Measurements from ENCODE around the gene ELMO1.

Gene ELMO1

DNA sequence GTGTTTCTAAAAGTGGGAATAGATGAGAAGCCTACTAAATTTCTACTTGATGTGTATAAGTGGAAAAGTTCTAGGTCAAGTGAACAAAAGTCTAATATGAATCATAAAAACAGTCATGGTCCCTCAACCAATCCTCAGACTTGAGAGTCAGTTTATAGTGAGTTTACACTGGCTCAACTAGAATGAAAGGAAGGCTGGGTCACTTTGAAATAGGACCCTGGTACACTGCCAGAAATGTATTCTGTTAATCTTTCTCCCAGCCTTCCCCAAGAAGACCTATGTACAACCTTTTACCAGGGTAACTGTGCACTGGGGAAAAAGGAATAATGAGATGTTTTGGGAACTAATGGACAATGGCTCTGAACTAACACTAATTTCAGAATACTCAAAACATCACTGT is 17.3 kb downstream of the ELMO1 start:
- no peak for TF ChIP-seq CTCF (IDR thresholded peaks at IDR 0.05; ENCODE audit: control extremely low read depth, extremely low read depth, low read depth, missing control alignments)
- no peak for DNase-seq (ENCODE audit: extremely low spot score)
- CTCF ChIA-PET = no interaction called here
- POLR2A ChIA-PET = no interaction called here

- ChIA-PET CTCF (interaction anchor here (0.7 to 1.2 kb wide), 2 partner anchors 9 to 19 kb away, joined by 3 read pairs; no protein-coding TSS in a partner anchor), POLR2A (no interaction called here)
- TF ChIP-seq CTCF (IDR thresholded peaks at IDR 0.05; ENCODE audit: control extremely low read depth, extremely low read depth, low read depth, missing control alignments) = no peak
These were observed 18.0 kb downstream of the ELMO1 start for GRCh38 chr7:37430640-37431039.

DNA sequence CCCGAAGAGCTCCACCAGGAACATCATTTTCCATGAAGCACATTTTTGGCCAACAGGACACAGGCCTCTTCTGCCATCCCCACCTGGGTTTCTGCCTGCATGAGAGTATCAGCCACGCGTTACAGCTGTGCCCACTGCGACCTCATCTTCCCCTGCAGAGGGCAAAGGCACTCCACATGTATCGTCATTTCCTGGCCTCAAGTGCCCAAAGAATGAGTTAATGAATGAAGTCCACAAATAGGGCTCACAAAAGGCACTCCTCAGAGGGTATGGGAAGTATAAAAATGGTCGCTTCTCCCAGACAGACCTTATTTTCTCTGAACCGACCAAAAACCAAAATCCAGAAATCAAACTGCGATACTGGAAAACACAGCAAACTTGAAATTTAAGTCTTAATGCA is 18.5 kb downstream of the ELMO1 start:
- POLR2A ChIA-PET = no interaction called here
- CTCF ChIA-PET = interaction anchor here (0.7 to 1.2 kb wide), 2 partner anchors 10 to 20 kb away, joined by 3 read pairs; no protein-coding TSS in a partner anchor
- no peak for TF ChIP-seq CTCF (IDR thresholded peaks at IDR 0.05; ENCODE audit: control extremely low read depth, extremely low read depth, low read depth, missing control alignments)
- no peak for DNase-seq (ENCODE audit: extremely low spot score)

More at GRCh38 chr7:37430640-37431039, 18.0 kb downstream of the ELMO1 start:
- DNase-seq (ENCODE audit: extremely low spot score) = no peak

DNA sequence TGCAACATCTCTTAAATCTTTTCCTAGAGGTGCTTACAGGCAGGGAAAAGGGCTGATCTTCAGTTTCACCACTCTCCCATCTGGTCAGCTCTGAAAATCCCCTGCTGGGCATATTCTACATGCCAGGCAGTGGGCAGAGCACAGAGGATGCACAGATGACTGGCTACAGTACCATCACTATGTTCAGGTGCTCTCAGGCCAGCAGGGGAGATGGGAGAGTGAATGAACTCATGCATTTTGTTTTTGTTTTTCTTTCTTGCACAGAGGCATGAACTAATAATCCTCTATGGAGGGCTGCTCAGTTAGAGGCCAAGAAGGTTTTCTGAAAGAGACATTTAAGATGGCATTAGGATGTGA is 19.3 kb downstream of the ELMO1 start:
- CTCF ChIA-PET = interaction anchor here (1.2 kb wide), 1 partner anchor 10 kb away, joined by 3 read pairs; no protein-coding TSS in a partner anchor
- no peak for DNase-seq (ENCODE audit: extremely low spot score)
- POLR2A ChIA-PET = no interaction called here
- TF ChIP-seq CTCF (IDR thresholded peaks at IDR 0.05; ENCODE audit: control extremely low read depth, extremely low read depth, low read depth, missing control alignments) = no peak

DNA sequence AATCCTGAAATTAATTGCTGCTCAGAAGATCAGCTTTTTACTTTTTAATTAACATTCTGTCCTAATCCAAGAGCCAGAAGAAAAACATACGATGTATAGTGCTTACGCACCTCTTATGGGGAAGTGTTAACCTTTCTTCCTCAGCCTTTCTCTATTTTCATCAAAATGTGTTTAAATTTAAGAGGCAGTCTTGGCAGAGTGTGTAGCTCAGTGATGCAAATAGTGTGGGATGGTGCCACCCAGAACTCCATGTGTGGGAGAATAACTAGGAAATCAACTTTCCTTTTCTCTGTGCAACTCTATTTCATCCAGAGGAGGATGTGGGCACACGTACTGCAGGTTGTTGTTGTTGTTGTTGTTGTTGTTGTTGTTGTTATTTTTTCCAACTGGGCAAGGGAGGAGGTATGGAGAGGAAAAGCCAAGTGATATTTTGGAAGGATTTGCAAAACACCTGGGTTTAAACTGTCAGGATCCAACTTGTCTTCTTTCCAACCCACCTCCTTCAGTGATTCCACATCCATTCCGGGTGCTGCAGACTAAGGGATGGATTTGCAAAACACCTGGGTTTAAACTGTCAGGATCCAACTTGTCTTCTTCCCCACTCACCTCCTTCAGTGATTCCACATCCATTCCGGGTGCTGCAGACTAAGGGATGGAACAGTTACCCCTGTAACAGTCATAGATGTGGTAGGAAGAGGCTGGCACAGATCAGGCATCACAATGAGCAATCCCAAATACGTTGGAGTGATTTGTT is 19.8 kb downstream of the ELMO1 start:
- DNase-seq (ENCODE audit: extremely low spot score) = no peak
- ChIA-PET CTCF (interaction anchor here (0.6 to 1.1 kb wide), 2 partner anchors 10 to 11 kb away, joined by 3 read pairs; no protein-coding TSS in a partner anchor), POLR2A (no interaction called here)
- TF ChIP-seq CTCF (IDR thresholded peaks at IDR 0.05; ENCODE audit: control extremely low read depth, extremely low read depth, low read depth, missing control alignments) = no peak

GRCh38 chr7:37427276-37427940 is 21.3 kb downstream of the ELMO1 start:
- DNase-seq (ENCODE audit: extremely low spot score) = no peak
- CTCF ChIA-PET = interaction anchor here (1.1 kb wide), 1 partner anchor 12 kb away, joined by 3 read pairs; no protein-coding TSS in a partner anchor
- no peak for TF ChIP-seq CTCF (IDR thresholded peaks at IDR 0.05; ENCODE audit: control extremely low read depth, extremely low read depth, low read depth, missing control alignments)
- POLR2A ChIA-PET = no interaction called here
